CD4-positive, CD25-positive, alpha-beta regulatory T cell (primary cell): Measurements from ENCODE around the gene SRCIN1. TPM values are rescaled to one million over a fixed set of nuclear protein-coding genes. Genes with fewer than 3 reads are reported as not detected.
A peak's percentile ranks its signal among the peaks of the same experiment; 100 is the strongest.
"Not testable (repeated sequence)": the region's sequence is repeated elsewhere in the genome, so short reads cannot be mapped to it uniquely, and the experiment has no call there.

Source experiments
- ATAC-seq, 2 donors: fragments of 150-1000 bp; cut with Tn5 transposase; one replicate each; pipeline ENCODE4 v1.10.0; 2021; ENCODE audit warnings: low read depth in 2 of 2, moderate number of reproducible peaks in 2 of 2, moderate library complexity in 1 of 2
- DNase-seq, 3 donors: peaks; one replicate each; pipeline versions ENCODE4 v3.0.0 to v3.0.0-alpha.2; 2012 to 2022; ENCODE audit warnings: mixed read lengths in 1 of 3
- H3K27ac ChIP-seq: one replicate; pipeline ENCODE4 v1.7.0; 2013; ENCODE audit warnings: mild to moderate bottlenecking, low read length; ENCODE audit not compliant: insufficient read depth, poor library complexity, severe bottlenecking
- H3K27me3 ChIP-seq: one replicate; pipeline ENCODE4 v1.7.0; 2013; ENCODE audit warnings: low read length; ENCODE audit not compliant: control insufficient read depth, insufficient read depth
- H3K36me3 ChIP-seq: one replicate; pipeline ENCODE4 v1.7.0; 2013; ENCODE audit warnings: mild to moderate bottlenecking, low read length, moderate library complexity; ENCODE audit not compliant: control insufficient read depth, insufficient read depth
- H3K4me1 ChIP-seq: 2 replicates; pipeline ENCODE4 v1.7.0; 2013; ENCODE audit warnings: mild to moderate bottlenecking, low read length; ENCODE audit not compliant: insufficient read depth, control insufficient read depth, poor library complexity, severe bottlenecking
- H3K4me3 ChIP-seq: one replicate; pipeline ENCODE4 v1.7.0; 2013; ENCODE audit warnings: low read depth, mild to moderate bottlenecking, low read length, moderate library complexity
- H3K9me3 ChIP-seq, 2 experiments: 1 replicate in 1 of 2; 2 replicates in 1 of 2; pipeline ENCODE4 v1.7.0; 2013; ENCODE audit warnings: low read length in 2 of 2, mild to moderate bottlenecking in 1 of 2, moderate library complexity in 1 of 2; ENCODE audit not compliant: control insufficient read depth in 2 of 2
- H3K27ac Mint-ChIP-seq, 3 donors: one replicate each; pipeline ENCODE4 v1.8.0; 2020 to 2022; ENCODE audit warnings: mild to moderate bottlenecking in 3 of 3, mixed read lengths in 3 of 3, moderate library complexity in 2 of 3
- H3K27me3 Mint-ChIP-seq: one replicate; pipeline ENCODE4 v1.8.0; 2022; ENCODE audit warnings: mild to moderate bottlenecking, mixed read lengths
- H3K36me3 Mint-ChIP-seq: one replicate; pipeline ENCODE4 v1.8.0; 2020; ENCODE audit warnings: mixed read lengths
- H3K4me1 Mint-ChIP-seq, 4 donors: one replicate each; pipeline ENCODE4 v1.8.0; 2020 to 2022; ENCODE audit warnings: mixed read lengths in 4 of 4, mild to moderate bottlenecking in 1 of 4
- H3K4me3 Mint-ChIP-seq, 4 donors: one replicate each; pipeline ENCODE4 v1.8.0; 2020 to 2022; ENCODE audit warnings: mild to moderate bottlenecking in 4 of 4, mixed read lengths in 4 of 4, moderate library complexity in 3 of 4
- H3K9me3 Mint-ChIP-seq, 7 donors: one replicate each; pipeline ENCODE4 v1.8.0; 2020 to 2022; ENCODE audit warnings: mixed read lengths in 7 of 7, mild to moderate bottlenecking in 3 of 7, moderate library complexity in 2 of 7
- polyA plus RNA-seq, 4 donors: library from polyadenylated mRNA; unstranded; fragments of 300-500 nt; fragmentation: Illumina TruSeq; gene quantifications; one replicate each; pipeline ENCODE4 v1.2.3, GENCODE V29; 2021
- total RNA-seq: library from RNA; stranded (reverse); gene quantifications from one replicate; pipeline ENCODE4 v1.2.3, GENCODE V29; 2022

Gene SRCIN1
- total and polyA plus RNA-seq, 5 donors from 2014 or later: not detected

- Mint-ChIP-seq H3K27ac (no peak overlapping the region), H3K36me3 (no peaks in the 10 kb centered on the region), H3K27me3 (peaks cover 20% of the 10 kb centered on the region), H3K4me1 (no peaks in the 10 kb centered on the region), H3K9me3 (peaks cover 0 to 3% (median 0%) of the 10 kb centered on the region in 7 donors), H3K4me3 (no peak overlapping the region)
- Histone ChIP-seq H3K36me3 (no peaks in the 10 kb centered on the region), H3K4me3 (no peak overlapping the region), H3K27me3 (no peaks in the 10 kb centered on the region), H3K9me3 (no peaks in the 10 kb centered on the region), H3K4me1 (no peaks in the 10 kb centered on the region), H3K27ac (no peak overlapping the region)
- DNase-seq (no peak), ATAC-seq (no peak)
Observed at GRCh38 chr17:38632334-38632733, 26.6 kb upstream of the SRCIN1 start.

DNA sequence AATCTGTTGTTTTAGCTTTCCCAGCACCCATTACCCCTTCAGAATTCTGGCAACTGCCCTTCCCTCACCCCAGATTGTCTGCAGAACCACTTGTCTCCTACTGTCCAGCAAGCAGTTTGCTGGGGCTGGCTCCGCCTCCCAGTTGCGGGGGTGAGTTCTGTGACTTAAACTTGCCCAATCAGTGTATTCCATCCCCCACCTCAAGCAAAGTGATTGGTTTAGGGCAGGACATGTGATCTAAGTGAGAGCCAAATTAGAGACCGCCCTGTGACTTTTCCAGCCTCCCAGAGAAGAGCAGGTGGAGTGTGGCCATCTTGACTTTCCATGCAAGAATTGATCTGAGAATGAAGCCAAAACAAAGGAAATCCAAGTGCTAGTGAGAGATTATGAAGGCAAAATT is 22.7 kb upstream of the SRCIN1 start:
- no peak overlapping the region for H3K27ac ChIP-seq
- Mint-ChIP-seq H3K9me3 (no peaks in the 10 kb centered on the region), H3K27me3 (peaks cover 27% of the 10 kb centered on the region), H3K4me3 (no peak overlapping the region), H3K27ac (no peak overlapping the region), H3K4me1 (peaks cover 4 to 5% (median 4%) of the 10 kb centered on the region in 4 donors), H3K36me3 (no peaks in the 10 kb centered on the region)
- no peak for ATAC-seq
- H3K9me3 ChIP-seq: no peaks in the 10 kb centered on the region
- no peaks in the 10 kb centered on the region for H3K36me3 ChIP-seq
- no peaks in the 10 kb centered on the region for H3K4me1 ChIP-seq
- no peak for DNase-seq
- H3K27me3 ChIP-seq: peaks cover 9% of the 10 kb centered on the region
- no peak overlapping the region for H3K4me3 ChIP-seq

DNA sequence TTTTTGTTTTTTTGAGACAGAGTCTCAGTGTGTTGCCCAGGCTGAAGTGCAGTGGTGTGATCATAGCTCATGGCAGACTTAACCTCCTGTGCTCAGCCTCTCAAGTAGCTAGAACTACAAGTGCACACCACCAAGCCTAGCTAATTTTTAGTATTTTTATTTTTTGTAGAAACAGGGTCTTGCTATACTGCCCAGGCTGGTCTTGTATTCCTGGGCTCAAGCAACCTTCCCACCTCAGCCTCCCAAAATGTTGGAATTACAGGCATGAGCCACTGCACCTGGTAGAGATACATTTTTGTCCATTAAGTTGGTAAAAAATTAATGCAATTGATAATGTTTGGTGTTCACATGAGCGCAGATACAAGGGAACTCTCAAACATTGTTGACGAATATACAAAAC is 22.2 kb upstream of the SRCIN1 start:
- Mint-ChIP-seq H3K27me3 (peaks cover 27% of the 10 kb centered on the region), H3K27ac (no peak overlapping the region), H3K4me1 (peaks cover 4 to 5% (median 4%) of the 10 kb centered on the region in 4 donors), H3K36me3 (no peaks in the 10 kb centered on the region), H3K9me3 (no peaks in the 10 kb centered on the region), H3K4me3 (no peak overlapping the region)
- DNase-seq (no peak), ATAC-seq (no peak)
- Histone ChIP-seq H3K27ac (no peak overlapping the region), H3K4me3 (no peak overlapping the region), H3K36me3 (no peaks in the 10 kb centered on the region), H3K27me3 (peaks cover 9% of the 10 kb centered on the region), H3K4me1 (no peaks in the 10 kb centered on the region), H3K9me3 (no peaks in the 10 kb centered on the region)

- ATAC-seq, H3K9me3 ChIP-seq, H3K4me1 ChIP-seq, H3K27ac Mint-ChIP-seq, H3K36me3 Mint-ChIP-seq, H3K27ac ChIP-seq, H3K4me3 Mint-ChIP-seq, H3K4me3 ChIP-seq, H3K4me1 Mint-ChIP-seq, DNase-seq, H3K36me3 ChIP-seq, H3K27me3 ChIP-seq, H3K9me3 Mint-ChIP-seq: not testable (repeated sequence)
- peaks cover 28% of the 10 kb centered on the region for H3K27me3 Mint-ChIP-seq
Observed at GRCh38 chr17:38626606-38627226, 21.0 kb upstream of the SRCIN1 start.

DNA sequence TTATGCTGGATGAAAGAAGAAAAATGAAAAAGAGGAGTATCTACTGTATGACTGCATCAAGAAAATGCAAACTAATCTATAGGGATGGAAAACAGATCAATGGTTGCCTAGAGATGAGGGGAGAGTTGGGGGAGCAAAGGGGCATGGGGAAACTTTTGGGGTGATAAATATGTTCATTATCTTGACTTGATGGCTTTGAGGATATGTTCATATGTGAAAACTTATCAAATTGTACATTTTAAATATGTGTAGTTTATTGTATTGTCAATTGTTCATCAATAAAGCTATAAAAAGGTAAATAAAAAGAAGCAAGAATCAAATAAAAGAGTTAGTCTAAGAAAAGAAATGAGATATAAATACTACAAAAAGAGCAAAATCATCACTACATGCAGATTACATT is 19.7 kb upstream of the SRCIN1 start:
- no peaks in the 10 kb centered on the region for H3K36me3 Mint-ChIP-seq
- ATAC-seq (no peak), DNase-seq (no peak)
- H3K27me3 Mint-ChIP-seq: peaks cover 35% of the 10 kb centered on the region
- Histone ChIP-seq H3K36me3 (no peaks in the 10 kb centered on the region), H3K9me3 (no peaks in the 10 kb centered on the region), H3K4me1 (no peaks in the 10 kb centered on the region), H3K27ac (no peak overlapping the region), H3K27me3 (peaks cover 9% of the 10 kb centered on the region), H3K4me3 (no peak overlapping the region)
- peaks cover 0 to 2% (median 0%) of the 10 kb centered on the region in 7 donors for H3K9me3 Mint-ChIP-seq
- H3K4me3 Mint-ChIP-seq: no peak overlapping the region
- peaks cover 4 to 5% (median 4%) of the 10 kb centered on the region in 4 donors for H3K4me1 Mint-ChIP-seq
- H3K27ac Mint-ChIP-seq: no peak overlapping the region

DNA sequence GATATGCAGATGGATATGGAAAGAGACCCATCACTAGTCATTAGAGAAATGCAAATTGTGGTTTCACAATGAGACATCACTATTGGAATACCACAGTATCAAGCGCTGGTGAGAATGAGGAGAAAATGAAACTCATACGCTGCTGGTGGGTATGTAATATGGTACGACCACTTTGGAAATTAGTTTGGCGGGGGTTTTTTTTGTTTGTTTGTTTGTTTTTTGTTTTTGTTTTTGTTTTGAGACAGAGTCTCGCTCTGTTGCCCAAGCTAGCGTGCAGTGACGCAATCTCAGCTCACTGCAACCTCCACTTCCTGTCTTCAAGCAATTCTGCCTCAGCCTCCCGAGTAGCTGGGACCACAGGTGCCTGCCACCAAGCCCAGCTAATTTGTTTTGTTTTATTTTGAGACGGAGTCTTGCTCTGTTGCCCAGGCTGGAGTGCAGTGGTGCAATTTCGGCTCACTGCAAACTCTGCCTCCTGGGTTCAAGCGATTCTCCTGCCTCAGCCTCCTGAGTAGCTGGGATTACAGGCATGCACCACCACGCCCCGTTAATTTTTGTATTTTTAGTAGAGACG is 19.1 kb upstream of the SRCIN1 start:
- not testable (repeated sequence) for H3K9me3 ChIP-seq, ATAC-seq, H3K36me3 Mint-ChIP-seq, H3K9me3 Mint-ChIP-seq, H3K27me3 ChIP-seq, H3K27ac ChIP-seq, H3K36me3 ChIP-seq, H3K4me1 ChIP-seq, H3K27ac Mint-ChIP-seq, H3K4me1 Mint-ChIP-seq
- H3K4me3 Mint-ChIP-seq: peak overlapping the region in 1 of 4 donors; percentile 13
- DNase-seq: peak in 1 of 3 donors; percentile 32
- peaks cover 36% of the 10 kb centered on the region for H3K27me3 Mint-ChIP-seq
- peak overlapping the region; percentile 53 for H3K4me3 ChIP-seq

GRCh38 chr17:38621538-38621937 is 15.8 kb upstream of the SRCIN1 start:
- no peak for ATAC-seq
- Mint-ChIP-seq H3K9me3 (peaks cover 0 to 2% (median 0%) of the 10 kb centered on the region in 7 donors), H3K27ac (no peak overlapping the region), H3K36me3 (no peaks in the 10 kb centered on the region), H3K27me3 (peaks cover 27% of the 10 kb centered on the region), H3K4me1 (peaks cover 4 to 5% (median 4%) of the 10 kb centered on the region in 4 donors), H3K4me3 (no peak overlapping the region)
- Histone ChIP-seq H3K27ac (no peak overlapping the region), H3K36me3 (no peaks in the 10 kb centered on the region), H3K9me3 (no peaks in the 10 kb centered on the region), H3K4me3 (no peak overlapping the region), H3K4me1 (no peaks in the 10 kb centered on the region), H3K27me3 (peaks cover 4% of the 10 kb centered on the region)
- DNase-seq: no peak
